HCT116 (cell line): ENCODE data around the gene SOST. TPM values are rescaled to one million over a fixed set of nuclear protein-coding genes. Genes with fewer than 3 reads are reported as not detected.
"Not testable (repeated sequence)": the region's sequence is repeated elsewhere in the genome, so short reads cannot be mapped to it uniquely, and the experiment has no call there.

Experiments used
- ATAC-seq: fragments of 200-7000 bp; cut with Tn5 transposase; 2 replicates; pipeline ENCODE4 v1.9.1; 2020; ENCODE audit warnings: mild to moderate bottlenecking, moderate library complexity
- BruUV-seq: library from RNA; stranded (reverse); fragments of 400-500 nt; replicated peaks from 2 replicates; lab custom pipeline; 2021; lab: Mats Ljungman, UMichigan
- CTCF ChIA-PET: fragments of 300-600 bp; sonication (Branson Sonifier 250); formaldehyde crosslinking; loops from one replicate; lab custom pipeline; 2021; ENCODE audit warnings: antibody characterized with exemption; lab: Charles Lee
- POLR2A ChIA-PET: fragments of 300-600, 350-600 bp; sonication (Branson Sonifier 250); formaldehyde crosslinking; loops from one replicate; lab custom pipeline; 2021; ENCODE audit warnings: antibody characterized with exemption; lab: Charles Lee
- RAD21 ChIA-PET, 2 experiments: fragments of 300-600 bp; sonication (Branson Sonifier 250); formaldehyde crosslinking; loops; one replicate each; lab custom pipeline; 2023; ENCODE audit warnings: low total read pairs in 2 of 2; ENCODE audit not compliant: uncharacterized antibody in 2 of 2, unreplicated experiment in 2 of 2, low non-redundant PET in 1 of 2; lab: Charles Lee
- DNase-seq: peaks from one replicate; pipeline ENCODE4 v3.0.0-alpha.2; 2010; ENCODE audit warnings: low read depth, low spot score
- H2AFZ ChIP-seq: fragments of 200-600 bp; shearing (Covaris generic), sonication (generic); 2 replicates; pipeline ENCODE4 v1.6.1; 2017; ENCODE audit warnings: low read depth, mixed run types, mixed read lengths, antibody characterized with exemption, low read length; ENCODE audit not compliant: poor library complexity, severe bottlenecking
- H3K27ac ChIP-seq: 2 replicates; pipeline ENCODE4 v1.5.1; 2012; ENCODE audit warnings: low read depth, low read length
- H3K27me3 ChIP-seq: fragments of 200-600 bp; sonication (generic); 2 replicates; pipeline ENCODE4 v1.6.1; 2016; ENCODE audit warnings: mixed run types, low read length, mixed read lengths; ENCODE audit not compliant: insufficient read depth
- H3K36me3 ChIP-seq, 2 experiments: fragments of 200-500 bp in 1 of 2; fragments of 200-600 bp in 1 of 2; sonication (Bioruptor generic) in 1 of 2; sonication (generic) in 1 of 2; 2 replicates each; pipeline versions ENCODE4 v1.5.1 to v1.6.1; 2014 to 2016; ENCODE audit warnings: low read length in 2 of 2, inconsistent platforms in 1 of 2, mixed read lengths in 1 of 2, mixed run types in 1 of 2; ENCODE audit not compliant: insufficient read depth in 2 of 2, control insufficient read depth in 1 of 2
- H3K4me1 ChIP-seq, 2 experiments: fragments of 200-600 bp in 1 of 2; sonication (generic) in 1 of 2; 2 replicates each; pipeline versions ENCODE4 v1.5.1 to v1.6.1; 2012 to 2017; ENCODE audit warnings: low read length in 2 of 2, inconsistent platforms in 1 of 2, mild to moderate bottlenecking in 1 of 2, mixed read lengths in 1 of 2, mixed run types in 1 of 2, moderate library complexity in 1 of 2; ENCODE audit not compliant: insufficient read depth in 2 of 2, control insufficient read depth in 1 of 2
- H3K4me2 ChIP-seq: fragments of 200-600 bp; sonication (generic); 2 replicates; pipeline ENCODE4 v1.6.1; 2017; ENCODE audit warnings: mixed run types, low read length, mixed read lengths
- H3K4me3 ChIP-seq, 2 experiments: fragments of 200-600 bp in 1 of 2; sonication (generic) in 1 of 2; replicated peaks in 1 of 2; 2 replicates each; pipeline ENCODE4 v1.5.1; 2011 to 2016; ENCODE audit warnings: low read length in 2 of 2, control low read depth in 1 of 2, low read depth in 1 of 2, mild to moderate bottlenecking in 1 of 2, mixed read lengths in 1 of 2, mixed run types in 1 of 2
- H3K79me2 ChIP-seq: fragments of 200-600 bp; sonication (generic); 2 replicates; pipeline ENCODE4 v1.6.1; 2017; ENCODE audit warnings: mild to moderate bottlenecking, mixed run types, low read length, moderate library complexity, mixed read lengths; ENCODE audit not compliant: insufficient read depth
- H3K9ac ChIP-seq: fragments of 200-600 bp; sonication (generic); 2 replicates; pipeline ENCODE4 v1.6.1; 2016; ENCODE audit warnings: low read length, mixed read lengths
- H3K9me2 ChIP-seq: fragments of 200-600 bp; sonication (generic), shearing (Covaris generic); 2 replicates; pipeline ENCODE4 v1.6.1; 2017; ENCODE audit warnings: mixed run types, mild to moderate bottlenecking, moderate library complexity; ENCODE audit not compliant: insufficient read depth
- H3K9me3 ChIP-seq, 2 experiments: fragments of 200-500 bp in 1 of 2; fragments of 200-600 bp in 1 of 2; sonication (Bioruptor generic) in 1 of 2; sonication (generic) in 1 of 2; 2 replicates each; pipeline ENCODE4 v1.6.1; 2014 to 2017; ENCODE audit warnings: low read length in 2 of 2, mixed read lengths in 2 of 2, inconsistent platforms in 1 of 2, low read depth in 1 of 2, mild to moderate bottlenecking in 1 of 2, mixed run types in 1 of 2, moderate library complexity in 1 of 2; ENCODE audit not compliant: control insufficient read depth in 1 of 2, insufficient read depth in 1 of 2
- H4K20me1 ChIP-seq: fragments of 200-600 bp; sonication (generic), shearing (Covaris generic); 2 replicates; pipeline ENCODE4 v1.6.1; 2017; ENCODE audit warnings: mixed run types, mild to moderate bottlenecking, moderate library complexity; ENCODE audit not compliant: insufficient read depth
- ATF3 ChIP-seq: IDR thresholded peaks from 2 replicates; pipeline ENCODE4 v1.6.1; 2012
- CTCF ChIP-seq, 3 experiments: fragments of 200-600 bp in 1 of 3; sonication (generic) in 1 of 3; IDR thresholded peaks in 2 of 3; conservative IDR thresholded peaks in 1 of 3; 2 replicates each; pipeline ENCODE4 v1.5.1; 2012 to 2017; ENCODE audit warnings: low read depth in 2 of 3, low read length in 2 of 3, antibody characterized with exemption in 1 of 3, borderline replicate concordance in 1 of 3, control low read depth in 1 of 3, mild to moderate bottlenecking in 1 of 3, mixed read lengths in 1 of 3, mixed run types in 1 of 3, moderate library complexity in 1 of 3; ENCODE audit not compliant: insufficient read depth in 1 of 3
- EZH2 ChIP-seq: fragments of 200-600 bp; sonication (generic); IDR thresholded peaks from 2 replicates; pipeline ENCODE4 v1.6.1; 2017; ENCODE audit warnings: antibody characterized with exemption, mixed run types
- EZH2phosphoT487 ChIP-seq: fragments of 200-600 bp; IDR thresholded peaks from 2 replicates; pipeline ENCODE4 v1.6.1; 2018; ENCODE audit warnings: antibody characterized with exemption, borderline replicate concordance
- POLR2A ChIP-seq: IDR thresholded peaks from 2 replicates; pipeline ENCODE4 v1.7.0; 2011; ENCODE audit warnings: borderline replicate concordance; ENCODE audit not compliant: insufficient read depth, insufficient read length; ENCODE audit errors: extremely low read depth
- RAD21 ChIP-seq: IDR thresholded peaks from 2 replicates; pipeline ENCODE4 v1.6.1; 2012; ENCODE audit warnings: low read depth, mild to moderate bottlenecking
- SIN3A ChIP-seq: IDR thresholded peaks from 2 replicates; pipeline ENCODE4 v1.6.1; 2012; ENCODE audit warnings: low read depth
- SP1 ChIP-seq: IDR thresholded peaks from 2 replicates; pipeline ENCODE4 v1.6.1; 2012; ENCODE audit warnings: low read depth
- TCF7L2 ChIP-seq: IDR thresholded peaks from 2 replicates; pipeline ENCODE4 v1.7.0; 2011; ENCODE audit warnings: borderline replicate concordance, inconsistent platforms; ENCODE audit not compliant: insufficient read depth, insufficient read length; ENCODE audit errors: extremely low read depth
- YY1 ChIP-seq: IDR thresholded peaks from 2 replicates; pipeline ENCODE4 v1.6.1; 2011; ENCODE audit warnings: low read length, low read depth, moderate library complexity, mild to moderate bottlenecking; ENCODE audit not compliant: insufficient replicate concordance; ENCODE audit errors: extremely low read depth
- ZFX ChIP-seq: fragments of 450-650 bp; IDR thresholded peaks from 2 replicates; pipeline ENCODE4 v1.6.1; 2017
- ZNF274 ChIP-seq: fragments of 200-500 bp; sonication (Bioruptor generic); IDR thresholded peaks from 2 replicates; pipeline ENCODE4 v1.6.1; 2014; ENCODE audit warnings: mild to moderate bottlenecking, low read depth, low read length, inconsistent platforms
- intact Hi-C: fragments of 100-400 bp; cut with micrococcal nuclease; formaldehyde crosslinking; loops from 2 replicates; pipeline ENCODE4 v1.10.0; 2022
- total RNA-seq: library from RNA; stranded (reverse); gene quantifications from one replicate; pipeline ENCODE4 v1.2.1, GENCODE V29; 2021; ENCODE audit not compliant: unreplicated experiment

Gene SOST
- total RNA-seq, 1 experiment from 2014 or later: not detected

GRCh38 chr17:43799047-43799446, 40.5 kb upstream of the SOST start:
- Histone ChIP-seq H3K36me3 (peaks cover 2 to 12% of the 10 kb centered on the region in 2 experiments; a peak in 2 of 4 replicates), H3K4me1 (no peaks in the 10 kb centered on the region; a peak in 1 of 4 replicates)
- DNase-seq: no peak
- no TSS peak for BruUV-seq
- intact Hi-C loops: no loop called here
- POLR2A ChIA-PET: no interaction called here
- CTCF ChIA-PET: interaction anchor here (1.1 kb wide), 1 partner anchor 40 kb away, joined by 4 read pairs; no protein-coding TSS in a partner anchor
- RAD21 ChIA-PET: no interaction called here
- TF ChIP-seq SP1 (no peak), ZFX (no peak), CTCF (IDR thresholded peaks at IDR 0.05 in 2 of 3, conservative IDR thresholded peaks at IDR 0.05 in 1 of 3; ENCODE audit: borderline replicate concordance in 1 of 3, insufficient read depth in 1 of 3, low read depth in 2 of 3, low read length in 2 of 3) (no peak), ZNF274 (no peak), RAD21 (no peak), EZH2phosphoT487 (no peak), YY1 (no peak), TCF7L2 (no peak), SIN3A (no peak), EZH2 (no peak), ATF3 (no peak), POLR2A (no peak)
- TF ChIP-seq, all 23 proteins: peak for 0
- Histone ChIP-seq H3K27me3 (no peaks in the 10 kb centered on the region), H3K79me2 (no peaks in the 10 kb centered on the region), H3K4me3 (no peak overlapping the region), H2AFZ (no peak overlapping the region), H3K9me3 (no peaks in the 10 kb centered on the region), H3K9me2 (no peaks in the 10 kb centered on the region), H4K20me1 (no peaks in the 10 kb centered on the region), H3K27ac (no peak overlapping the region), H3K9ac (no peak overlapping the region), H3K4me2 (no peak overlapping the region)
- no peak for ATAC-seq

- H3K27ac ChIP-seq, H3K9me3 ChIP-seq, H3K36me3 ChIP-seq, DNase-seq, H4K20me1 ChIP-seq, CTCF ChIA-PET, POLR2A ChIA-PET, H3K27me3 ChIP-seq, H3K9ac ChIP-seq, RAD21 ChIA-PET, H2AFZ ChIP-seq, H3K4me2 ChIP-seq, H3K4me1 ChIP-seq, intact Hi-C loops, H3K4me3 ChIP-seq, ATAC-seq, BruUV-seq, H3K79me2 ChIP-seq, H3K9me2 ChIP-seq: not testable (repeated sequence)
Observed at GRCh38 chr17:43798024-43798423, 39.4 kb upstream of the SOST start.

- H3K9ac ChIP-seq, ATAC-seq, H3K4me3 ChIP-seq, H4K20me1 ChIP-seq, H3K79me2 ChIP-seq, CTCF ChIA-PET, POLR2A ChIA-PET, H3K9me3 ChIP-seq, H3K9me2 ChIP-seq, H3K4me2 ChIP-seq, DNase-seq, intact Hi-C loops, RAD21 ChIA-PET, H2AFZ ChIP-seq, H3K27ac ChIP-seq, BruUV-seq, H3K36me3 ChIP-seq, H3K27me3 ChIP-seq: not testable (repeated sequence)
- peaks cover 10 to 12% of the 10 kb centered on the region in 2 experiments for H3K4me1 ChIP-seq
Observed at GRCh38 chr17:43792668-43793067, 34.1 kb upstream of the SOST start.
